ENCODE results near the gene PKD1L1.

PKD1L1 gene

DNA sequence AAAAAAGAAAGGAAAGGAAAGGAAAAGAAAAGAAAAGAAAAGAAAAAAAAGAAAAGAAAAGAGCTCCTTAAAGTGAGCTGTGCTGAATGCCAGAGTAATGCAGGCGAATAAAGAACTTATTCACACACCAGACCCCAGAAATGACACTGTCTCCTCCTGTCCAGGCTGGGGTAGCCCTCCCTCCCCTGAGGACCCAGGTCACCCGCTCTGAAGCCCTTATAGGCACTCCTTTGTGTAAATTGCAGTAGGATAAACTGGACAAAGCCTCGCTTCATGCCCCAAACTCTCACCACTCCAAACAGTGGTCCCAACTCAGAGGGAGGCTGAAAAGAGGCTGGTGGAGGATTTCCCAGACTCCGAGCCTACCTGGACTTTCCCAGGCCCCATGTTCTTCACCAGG lies 46.3 kb downstream of the PKD1L1 start:
- DNase-seq: no peak

GRCh38 chr7:47901542-47901941 lies 46.7 kb downstream of the PKD1L1 start:
- no peak for DNase-seq

- DNase-seq: no peak
Observed at GRCh38 chr7:47897831-47898230, 50.4 kb downstream of the PKD1L1 start.

DNA sequence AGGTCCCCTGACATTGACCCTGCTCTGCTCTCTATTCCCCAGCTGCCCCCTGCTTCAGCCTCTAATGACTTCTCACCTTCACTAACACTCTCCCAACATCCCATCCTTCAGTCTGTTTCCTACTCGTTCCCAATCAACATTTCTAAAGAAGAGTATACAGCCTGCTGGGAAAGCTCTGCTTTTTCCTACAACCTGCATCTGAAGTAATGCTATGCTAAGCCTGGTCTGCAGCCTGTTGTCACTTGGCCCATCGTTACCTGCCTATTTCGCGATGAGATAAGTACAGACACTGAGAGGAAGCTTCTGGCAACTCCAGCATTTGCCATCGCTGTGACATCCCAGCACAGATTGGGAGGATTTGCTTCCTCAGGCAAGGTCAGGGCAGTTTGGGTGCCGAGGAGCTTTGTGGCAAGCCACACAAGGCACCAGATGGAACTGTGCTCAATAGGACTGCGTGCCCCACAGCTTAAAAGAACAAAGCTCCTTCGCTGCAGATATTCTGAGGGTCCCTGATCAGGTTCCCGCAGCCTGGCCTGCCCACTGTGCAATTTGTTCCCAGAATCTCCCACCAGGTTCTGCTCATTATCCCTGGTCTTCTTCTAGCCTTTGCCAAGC lies 51.4 kb downstream of the PKD1L1 start:
- DNase-seq: no peak

- no peak for DNase-seq
Observed at GRCh38 chr7:47895026-47895425, 53.2 kb downstream of the PKD1L1 start.

DNA sequence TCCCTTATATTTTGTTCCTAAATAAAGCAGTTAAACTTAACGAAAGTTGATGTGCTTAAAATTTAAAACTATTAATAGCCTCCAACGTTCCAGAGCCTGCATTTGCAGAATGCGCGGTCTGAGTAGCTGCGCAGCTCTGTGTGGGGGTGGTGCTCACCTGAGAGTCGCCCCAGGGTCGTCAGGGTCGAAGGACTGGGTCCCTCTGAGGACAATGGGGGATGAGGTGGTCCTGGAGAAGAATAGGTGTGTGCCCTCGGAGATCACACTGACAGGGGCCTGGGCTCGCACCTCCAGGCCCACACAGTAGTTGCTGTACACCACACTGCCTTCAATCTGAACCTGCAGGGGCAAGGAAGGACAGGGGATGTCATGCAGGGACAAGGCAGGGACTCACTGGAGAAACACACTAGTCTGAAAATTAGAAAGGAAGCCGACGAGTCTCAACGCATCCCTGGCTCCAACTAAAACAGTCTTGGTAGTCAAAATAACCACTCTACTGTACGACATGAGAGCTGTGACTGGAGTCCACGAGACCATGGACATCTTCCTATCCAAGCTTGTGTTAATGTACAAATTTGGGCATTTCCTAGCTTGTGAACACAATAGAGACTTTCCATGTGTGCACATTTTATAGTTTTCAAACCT lies 54.4 kb downstream of the PKD1L1 start:
- DNase-seq: no peak

GRCh38 chr7:47893238-47893637 lies 55.0 kb downstream of the PKD1L1 start:
- DNase-seq: peak; percentile 17

- DNase-seq: no peak
Observed at GRCh38 chr7:47890606-47891005, 57.7 kb downstream of the PKD1L1 start.

DNA sequence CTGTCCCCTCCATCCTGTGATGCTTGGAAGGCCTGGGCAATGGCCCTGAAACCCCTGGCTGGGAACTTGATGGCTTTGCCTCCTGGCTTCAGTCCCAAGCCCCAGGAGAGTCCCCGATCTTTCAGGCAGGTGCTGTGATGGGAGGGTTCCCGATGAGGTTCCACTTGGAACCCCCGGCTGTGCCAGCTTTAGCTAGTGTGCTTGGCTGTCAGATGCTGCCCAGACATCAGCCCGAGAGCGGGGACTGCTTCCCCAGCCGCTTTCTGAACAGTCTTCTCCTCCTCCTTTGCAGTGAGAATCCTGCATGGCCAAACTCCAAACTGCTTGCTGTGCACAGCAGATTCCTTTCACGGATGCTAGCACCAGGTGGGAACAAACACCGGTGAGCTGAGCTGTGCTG lies 58.1 kb downstream of the PKD1L1 start:
- no peak for DNase-seq

GRCh38 chr7:47889723-47890122 lies 58.5 kb downstream of the PKD1L1 start:
- DNase-seq: no peak

DNA sequence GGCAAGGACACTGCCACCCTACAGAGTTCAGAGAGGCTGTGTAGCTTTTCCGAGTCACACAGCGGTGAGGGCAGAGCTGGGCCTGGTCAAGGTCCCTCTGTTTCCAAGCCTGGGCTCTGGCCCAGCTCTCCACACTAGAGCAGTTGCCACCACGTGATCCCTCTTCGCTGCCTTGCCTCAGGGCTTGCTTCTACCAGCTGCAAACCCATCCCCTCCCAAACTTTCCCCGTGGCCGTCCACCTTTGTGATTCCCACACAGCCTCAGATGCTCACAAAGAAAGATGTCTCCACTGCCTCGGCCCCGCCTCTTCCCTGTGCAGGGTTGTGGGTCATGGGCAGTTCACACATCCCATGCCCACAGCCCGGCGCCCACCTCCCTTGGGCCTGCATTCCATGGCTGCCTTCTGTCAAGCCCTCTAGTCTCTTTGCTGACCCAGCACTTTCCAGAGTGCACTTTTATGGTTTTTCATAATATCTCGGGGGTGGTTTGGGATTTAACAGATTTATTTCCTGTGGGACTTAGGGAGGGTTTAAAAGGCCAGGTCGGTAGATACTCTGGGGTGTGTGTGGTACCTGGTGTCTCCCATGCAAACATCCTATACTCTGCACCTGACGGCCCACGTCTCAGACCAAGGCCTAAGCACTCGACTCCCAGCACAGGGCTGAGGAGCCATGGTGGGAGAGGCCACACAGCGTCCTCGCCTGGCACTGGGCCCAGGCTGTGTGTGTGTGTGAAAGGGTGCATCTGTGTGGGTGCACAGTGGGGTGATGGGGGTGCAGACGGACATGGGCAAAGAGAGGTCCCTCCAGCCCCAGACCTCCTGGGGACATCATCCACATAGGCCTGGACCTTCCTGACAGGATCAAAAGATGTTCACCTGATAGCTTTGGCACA lies 59.6 kb downstream of the PKD1L1 start:
- no peak for DNase-seq

DNA sequence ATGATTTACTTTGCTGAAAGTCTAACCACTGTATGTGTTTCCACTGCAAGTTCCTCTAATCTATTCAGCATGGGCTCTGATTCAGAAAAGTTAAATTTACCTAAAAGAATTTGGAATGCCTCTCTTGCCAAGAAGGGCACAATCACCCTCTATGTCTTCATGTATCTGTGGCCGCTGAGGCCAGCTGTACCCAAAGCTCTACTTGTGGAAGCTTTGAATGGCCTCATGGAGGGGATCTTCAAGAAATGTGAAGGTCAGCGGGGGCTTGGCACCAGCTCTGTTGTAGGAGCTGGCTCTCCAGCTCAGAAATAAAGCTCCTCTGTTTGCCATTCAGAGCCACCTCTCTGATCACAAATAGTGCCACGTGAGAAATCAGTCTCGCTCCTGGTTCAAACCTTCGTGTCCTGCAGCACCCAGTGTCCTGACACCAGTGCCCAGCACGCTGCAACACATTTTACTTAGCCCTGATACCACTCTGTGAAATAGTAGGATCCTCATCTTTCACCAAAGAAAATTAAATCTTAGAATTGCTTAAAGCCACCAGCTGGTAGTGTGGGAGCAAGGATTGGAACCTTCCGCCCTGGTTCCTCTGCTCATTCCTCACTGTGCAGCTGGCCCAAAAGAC lies 61.1 kb downstream of the PKD1L1 start:
- no peak for DNase-seq

DNA sequence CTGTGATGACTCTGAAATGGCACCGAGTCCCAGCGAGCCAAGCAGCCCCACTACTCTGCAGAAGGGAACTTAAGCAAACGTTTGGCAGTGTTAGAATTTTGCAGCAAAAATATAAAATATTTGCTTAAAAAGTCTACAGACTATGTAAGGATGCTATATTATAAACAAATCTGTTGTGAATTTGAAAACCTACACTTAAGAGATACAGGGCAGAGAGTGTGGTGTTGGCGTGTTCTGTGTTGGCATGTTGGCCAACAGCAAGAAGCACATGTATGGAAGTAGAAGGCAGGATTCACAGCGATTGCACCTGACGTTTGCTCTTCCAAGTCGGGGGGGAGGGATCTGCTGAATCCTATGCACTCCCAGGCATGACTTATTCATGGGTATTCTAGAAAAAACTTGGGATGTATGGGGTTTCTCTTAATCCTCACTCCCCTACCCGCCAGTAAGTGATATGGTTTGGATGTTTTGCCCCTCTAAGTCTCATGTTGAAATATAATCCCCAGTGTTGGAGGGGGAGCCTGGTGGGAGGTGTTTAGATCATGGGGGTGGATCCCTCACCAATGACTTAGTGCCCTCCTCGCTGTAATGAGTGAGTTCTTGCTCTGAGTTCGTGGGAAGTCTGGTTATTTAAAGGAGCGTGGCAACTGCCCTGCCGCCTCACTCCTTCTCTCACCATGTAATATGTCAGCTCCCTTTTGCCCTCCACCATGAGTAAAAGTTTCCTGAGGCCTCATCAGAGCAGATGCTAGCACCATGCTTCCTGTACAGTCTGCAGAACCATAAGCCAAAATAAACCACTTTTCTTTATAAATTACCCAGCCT lies 62.1 kb downstream of the PKD1L1 start:
- no peak for DNase-seq

DNA sequence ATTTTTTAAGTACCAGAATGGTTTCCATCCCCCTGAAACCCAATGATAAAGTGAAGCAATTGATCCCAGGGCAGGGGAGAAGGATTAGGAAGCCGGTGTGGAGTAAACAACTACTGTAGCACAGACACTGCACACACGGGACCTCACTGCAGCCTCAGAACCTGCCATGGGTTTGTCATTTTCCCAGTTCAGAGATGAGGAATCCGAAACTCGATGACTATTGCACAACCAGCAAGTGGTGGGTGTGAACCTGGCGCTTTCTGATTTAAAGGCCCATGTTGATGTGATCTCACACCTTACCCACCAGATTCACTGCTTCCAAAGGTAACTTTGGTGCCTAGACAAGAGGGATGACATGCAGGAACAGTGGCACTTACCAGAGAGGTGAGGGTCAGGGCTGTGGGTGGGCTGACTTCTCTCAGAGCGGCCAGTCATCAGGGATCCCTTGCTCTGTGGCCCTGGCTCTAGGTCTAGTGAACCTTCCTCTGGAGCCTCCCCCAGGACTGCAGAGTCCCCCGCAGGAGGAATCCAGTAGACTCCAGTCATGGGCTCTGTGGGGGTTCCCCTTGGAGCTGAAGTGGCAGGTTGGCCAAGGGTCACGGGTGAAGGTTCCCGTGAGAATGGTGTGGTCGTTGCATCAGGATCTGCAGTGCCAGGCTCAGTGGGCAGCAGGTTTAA lies 62.8 kb downstream of the PKD1L1 start:
- peak; percentile 29 for DNase-seq

- no peak for DNase-seq
Observed at GRCh38 chr7:47884675-47885074, 63.6 kb downstream of the PKD1L1 start.

GRCh38 chr7:47882635-47883034 lies 65.6 kb downstream of the PKD1L1 start:
- no peak for DNase-seq

GRCh38 chr7:47881256-47881655 lies 67.0 kb downstream of the PKD1L1 start:
- DNase-seq: no peak

GRCh38 chr7:47878662-47879061 lies 69.6 kb downstream of the PKD1L1 start:
- no peak for DNase-seq

GRCh38 chr7:47877336-47877735 lies 70.9 kb downstream of the PKD1L1 start:
- no peak for DNase-seq

DNA sequence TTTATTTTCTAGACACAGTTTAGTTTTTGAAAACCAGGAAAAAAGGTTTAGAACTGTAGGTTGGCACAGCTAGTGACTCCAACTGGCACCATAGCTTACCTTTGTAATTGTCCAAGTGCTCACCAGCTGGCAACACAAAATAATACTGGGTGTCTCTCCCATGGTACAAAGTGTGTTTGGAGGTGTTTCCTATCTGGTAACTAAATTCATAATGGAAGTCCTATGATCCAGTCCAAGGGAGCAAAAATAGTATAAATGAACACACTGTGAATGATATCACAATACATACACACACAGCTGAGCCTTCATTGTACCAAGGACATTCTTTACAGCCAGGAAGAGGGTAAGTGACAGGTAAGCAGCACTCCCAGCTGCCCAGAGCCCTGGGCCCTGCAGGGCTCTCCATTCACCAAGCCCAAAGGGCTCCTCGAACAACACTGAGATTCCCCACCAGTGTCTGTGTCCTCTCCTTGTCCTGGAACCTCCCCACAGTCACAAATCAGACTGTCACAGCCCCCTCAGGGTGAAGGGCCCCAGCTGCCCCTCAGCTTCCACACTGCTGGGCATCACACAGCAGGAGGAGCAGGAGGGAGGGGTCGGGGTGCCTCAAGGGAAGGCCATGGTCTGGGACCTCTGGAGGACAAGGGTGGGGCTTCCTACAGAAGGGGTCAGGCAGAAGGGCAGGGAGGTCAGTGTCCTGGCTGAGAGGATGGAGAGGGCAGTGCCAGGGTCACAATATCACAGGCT lies 72.1 kb downstream of the PKD1L1 start:
- no peak for DNase-seq

GRCh38 chr7:47875406-47875805 lies 72.9 kb downstream of the PKD1L1 start:
- no peak for DNase-seq

All from activated CD4-positive, alpha-beta T cell treated with anti-CD3 and anti-CD28 coated beads for 48 hours (primary cell).